RWPE1 (cell line): ENCODE measurements around the gene PCBP3.
A peak's percentile ranks its signal among the peaks of the same experiment; 100 is the strongest.
"Not testable (repeated sequence)": the region's sequence is repeated elsewhere in the genome, so short reads cannot be mapped to it uniquely, and the experiment has no call there.

Experiments
- CTCF ChIA-PET: fragments of 350-600 bp; sonication (Branson Sonifier 250); formaldehyde crosslinking; extraction: SDS; loops from one replicate; lab custom pipeline; 2021; lab: Yijun Ruan, JAX
- POLR2A ChIA-PET: fragments of 400-600 bp; formaldehyde crosslinking; extraction: SDS; loops from one replicate; lab custom pipeline; 2020; ENCODE audit warnings: antibody characterized with exemption; ENCODE audit not compliant: low non-redundant PET; lab: Yijun Ruan, JAX
- DNase-seq: peaks from one replicate; pipeline ENCODE4 v3.0.0; 2012; ENCODE audit warnings: low spot score
- H3K27ac ChIP-seq: fragments of 450-650 bp; 2 replicates; pipeline ENCODE4 v1.5.1; 2017
- CTCF ChIP-seq: fragments of 450-650 bp; conservative IDR thresholded peaks from 2 replicates; pipeline ENCODE4 v1.5.1; 2017; ENCODE audit warnings: low read depth, mild to moderate bottlenecking

PCBP3 gene

DNA sequence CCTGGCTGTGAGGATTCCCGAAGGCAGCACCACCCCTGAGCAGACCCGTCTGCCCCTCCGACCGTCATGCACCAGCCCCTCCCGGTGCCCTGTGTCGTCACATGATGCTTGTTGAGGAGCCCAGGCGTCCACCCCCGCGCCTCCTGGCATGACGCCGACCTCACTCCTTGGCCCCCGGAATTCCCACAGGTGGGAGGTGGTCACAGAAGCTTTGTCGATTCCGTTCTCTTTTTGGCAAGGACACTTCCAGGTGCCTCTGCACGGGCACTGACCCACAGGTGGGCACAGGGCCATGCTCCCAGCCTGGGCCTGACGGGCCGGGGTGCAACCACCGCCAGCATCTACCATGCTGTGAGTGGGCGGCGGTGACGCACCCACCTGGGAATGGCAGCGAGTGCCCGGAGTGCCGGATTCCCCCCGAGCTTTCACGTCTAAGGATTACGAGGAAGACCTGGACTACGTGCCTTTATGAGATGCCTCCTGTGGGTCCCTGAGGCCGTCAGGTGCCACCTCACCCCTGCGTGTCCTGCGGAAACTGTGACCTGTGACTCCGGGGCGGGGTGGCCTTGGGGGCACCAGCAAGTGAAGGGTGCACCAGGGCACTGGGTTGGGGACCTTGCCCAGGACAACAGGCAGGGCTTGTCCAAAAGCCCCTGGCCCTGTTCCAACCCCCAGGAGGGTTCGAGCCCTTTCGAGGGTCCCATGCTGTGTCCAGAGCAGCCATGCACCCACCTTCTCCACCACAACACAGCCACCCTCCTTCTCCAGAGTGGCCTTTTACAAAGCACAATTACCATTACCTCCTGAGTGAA is 306.6 kb downstream of the PCBP3 start:
- POLR2A ChIA-PET: interaction anchor here (0.6 kb wide), 1 partner anchor 29 kb away, joined by 3 read pairs; no protein-coding TSS in a partner anchor
- peak; percentile 58 for DNase-seq
- TF ChIP-seq CTCF: no peak
- peak overlapping the region; percentile 65 for H3K27ac ChIP-seq
- CTCF ChIA-PET: no interaction called here

GRCh38 chr21:45950740-45951515 is 307.4 kb downstream of the PCBP3 start:
- POLR2A ChIA-PET: interaction anchor here (0.5 kb wide), 1 partner anchor 43 kb away, joined by 4 read pairs; no protein-coding TSS in a partner anchor
- peak overlapping the region; percentile 65 for H3K27ac ChIP-seq
- CTCF ChIA-PET: no interaction called here
- DNase-seq: peak; percentile 45
- TF ChIP-seq CTCF: no peak

DNA sequence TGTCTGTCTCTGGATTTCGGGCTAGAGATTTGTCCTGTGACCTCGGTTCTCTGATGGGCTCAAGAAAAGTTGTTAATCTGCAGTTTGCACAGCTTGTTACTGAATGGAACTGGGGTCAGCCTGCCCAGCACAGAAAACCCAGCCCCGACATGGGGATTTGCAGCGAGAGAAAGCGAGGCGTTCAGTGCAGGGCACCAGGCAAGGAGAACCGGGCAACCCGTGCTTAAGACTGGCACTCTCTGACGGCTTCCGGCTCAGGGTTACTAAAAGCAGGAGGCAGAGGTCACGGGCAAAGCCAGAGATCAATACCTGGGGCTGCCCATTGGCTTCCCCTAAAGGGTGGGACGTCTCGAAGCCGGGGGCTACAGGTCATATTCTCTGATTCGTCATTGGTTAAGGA is 308.2 kb downstream of the PCBP3 start:
- no peak for TF ChIP-seq CTCF
- H3K27ac ChIP-seq: peak overlapping the region; percentile 65
- CTCF ChIA-PET: no interaction called here
- DNase-seq: no peak
- POLR2A ChIA-PET: no interaction called here

DNA sequence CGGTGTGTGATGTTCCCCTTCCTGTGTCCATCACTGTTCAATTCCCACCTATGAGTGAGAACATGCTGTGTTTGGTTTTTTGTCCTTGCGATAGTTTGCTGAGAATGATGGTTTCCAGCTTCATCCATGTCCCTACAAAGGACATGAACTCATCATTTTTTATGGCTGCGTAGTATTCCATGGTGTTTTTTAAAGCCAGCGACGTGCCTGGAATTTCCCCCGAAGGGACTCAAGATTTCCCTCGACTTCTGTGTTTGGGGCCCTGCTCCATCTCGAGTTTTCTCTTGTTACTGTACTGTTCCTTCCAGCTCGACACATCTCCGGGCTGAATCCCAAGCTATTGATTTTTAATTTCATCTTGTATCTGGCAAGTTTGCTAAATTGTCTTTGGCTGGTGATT is 309.0 kb downstream of the PCBP3 start:
- CTCF ChIA-PET, H3K27ac ChIP-seq, DNase-seq, POLR2A ChIA-PET: not testable (repeated sequence)

DNA sequence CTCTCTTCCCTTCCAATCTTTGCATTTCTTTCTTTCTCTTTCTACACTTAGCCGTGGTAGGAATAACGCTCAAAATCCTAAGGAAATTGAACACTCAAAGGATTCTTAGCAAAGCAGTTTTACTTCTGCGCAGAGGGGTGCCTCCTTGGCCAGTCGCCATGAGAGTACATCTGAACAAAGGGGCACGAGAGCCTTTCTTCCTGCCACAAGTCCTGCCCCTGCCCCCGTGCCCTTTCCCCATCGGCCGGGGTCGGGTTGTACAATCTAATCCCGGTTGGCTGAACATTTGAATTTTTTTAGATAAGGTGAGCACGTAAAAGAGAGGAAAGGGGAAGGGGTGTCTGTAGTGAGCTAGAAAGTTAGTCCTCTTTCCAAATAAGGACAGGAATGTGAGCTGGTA is 309.4 kb downstream of the PCBP3 start:
- TF ChIP-seq CTCF: no peak
- ChIA-PET POLR2A (no interaction called here), CTCF (no interaction called here)
- H3K27ac ChIP-seq: no peak overlapping the region
- DNase-seq: no peak

DNA sequence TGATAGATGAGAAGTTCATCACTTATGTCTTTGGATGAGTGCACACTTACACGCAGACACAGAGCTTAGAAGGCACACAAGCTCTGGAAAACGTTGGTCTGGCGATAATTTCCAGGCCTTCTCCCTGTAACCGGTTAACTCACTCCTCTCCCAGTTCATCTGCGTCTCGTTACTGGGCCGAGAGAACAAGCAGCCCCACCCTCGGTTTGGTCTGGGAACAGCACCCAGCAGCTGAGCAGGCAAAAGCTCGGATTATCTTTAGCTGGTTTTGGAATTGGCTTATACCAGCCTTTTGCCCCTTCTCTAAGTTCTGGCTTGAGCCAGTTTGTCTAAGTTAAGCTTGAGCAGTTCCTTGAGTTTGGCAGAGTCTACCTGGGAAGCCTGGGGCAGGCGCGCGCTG is 310.7 kb downstream of the PCBP3 start:
- no peak overlapping the region for H3K27ac ChIP-seq
- ChIA-PET POLR2A (no interaction called here), CTCF (interaction anchor here (0.6 to 1.4 kb wide), 2 partner anchors 20 to 125 kb away, joined by 3 to 4 read pairs; no protein-coding TSS in a partner anchor)
- TF ChIP-seq CTCF: no peak
- DNase-seq: no peak
